ENCODE measurements around the gene SRMS. TPM values are rescaled to one million over a fixed set of nuclear protein-coding genes. Genes with fewer than 3 reads are reported as not detected.

SRMS gene
- total and polyA plus RNA-seq, 2 donors (not counting 1 experiment from before 2014, with no cell fraction given): not detected

DNA sequence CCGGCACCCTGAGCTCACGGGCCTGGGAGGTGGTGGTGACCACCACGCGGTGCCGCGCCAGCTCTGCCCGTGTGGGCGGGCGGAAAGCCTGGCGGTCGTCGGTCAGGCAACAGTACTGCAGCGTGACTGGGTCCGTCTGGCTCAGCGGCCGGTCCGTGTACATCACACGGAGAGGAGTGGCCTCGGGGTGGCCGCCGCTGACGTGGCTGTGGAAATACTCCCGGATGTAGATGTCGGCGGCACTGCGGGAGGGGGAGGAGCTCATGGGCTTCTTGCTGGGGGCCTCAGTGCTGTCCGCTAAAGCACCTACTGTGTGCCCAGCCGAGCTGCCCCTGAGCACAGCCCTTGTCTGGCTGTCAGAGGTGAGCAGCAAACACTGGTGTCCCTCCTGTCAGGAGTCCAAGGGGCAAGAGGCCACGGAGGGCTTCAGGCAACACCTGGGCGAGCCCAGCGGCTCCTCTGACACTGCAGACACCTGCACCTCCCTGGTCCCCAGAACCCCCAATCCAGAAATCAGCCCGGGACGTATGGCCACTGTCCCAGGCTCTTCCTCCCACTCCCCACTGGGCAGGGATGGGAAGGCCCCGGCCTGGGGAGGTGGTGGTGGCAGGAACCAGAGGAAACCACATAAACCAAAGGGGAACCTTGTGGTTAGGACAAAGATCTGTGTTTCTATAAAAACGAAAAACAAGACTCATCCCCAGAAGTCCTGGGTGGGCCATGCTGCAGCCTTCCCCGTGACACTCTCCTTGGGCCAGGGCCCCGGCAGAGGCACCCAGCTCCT lies 20.0 kb upstream of the SRMS start:
- DNase-seq (ENCODE audit: low read depth in 2 of 2): no peak

DNA sequence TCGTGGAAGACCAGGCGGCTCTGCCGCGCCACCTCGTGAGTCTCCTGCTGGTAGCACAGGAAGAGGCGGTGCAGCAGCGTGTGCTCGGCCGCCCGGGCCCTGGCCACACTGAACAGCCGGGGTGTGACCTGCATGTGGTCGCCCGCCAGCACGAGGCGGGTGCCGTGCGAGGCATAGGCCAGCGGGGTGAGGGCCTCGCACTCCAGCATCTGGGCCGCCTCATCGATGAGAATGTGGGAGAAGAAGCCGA lies 19.5 kb upstream of the SRMS start:
- no peaks in the 10 kb centered on the region for H3K4me1 ChIP-seq (ENCODE audit: control insufficient read depth, extremely low read depth, insufficient read depth, low read length)
- H3K9me3 ChIP-seq (ENCODE audit: control insufficient read depth, insufficient read depth, low read depth, low read length): no peaks in the 10 kb centered on the region
- no peaks in the 10 kb centered on the region for H3K79me2 ChIP-seq (ENCODE audit: control insufficient read depth, insufficient read depth, low read length)
- TF ChIP-seq, protein P1, sequence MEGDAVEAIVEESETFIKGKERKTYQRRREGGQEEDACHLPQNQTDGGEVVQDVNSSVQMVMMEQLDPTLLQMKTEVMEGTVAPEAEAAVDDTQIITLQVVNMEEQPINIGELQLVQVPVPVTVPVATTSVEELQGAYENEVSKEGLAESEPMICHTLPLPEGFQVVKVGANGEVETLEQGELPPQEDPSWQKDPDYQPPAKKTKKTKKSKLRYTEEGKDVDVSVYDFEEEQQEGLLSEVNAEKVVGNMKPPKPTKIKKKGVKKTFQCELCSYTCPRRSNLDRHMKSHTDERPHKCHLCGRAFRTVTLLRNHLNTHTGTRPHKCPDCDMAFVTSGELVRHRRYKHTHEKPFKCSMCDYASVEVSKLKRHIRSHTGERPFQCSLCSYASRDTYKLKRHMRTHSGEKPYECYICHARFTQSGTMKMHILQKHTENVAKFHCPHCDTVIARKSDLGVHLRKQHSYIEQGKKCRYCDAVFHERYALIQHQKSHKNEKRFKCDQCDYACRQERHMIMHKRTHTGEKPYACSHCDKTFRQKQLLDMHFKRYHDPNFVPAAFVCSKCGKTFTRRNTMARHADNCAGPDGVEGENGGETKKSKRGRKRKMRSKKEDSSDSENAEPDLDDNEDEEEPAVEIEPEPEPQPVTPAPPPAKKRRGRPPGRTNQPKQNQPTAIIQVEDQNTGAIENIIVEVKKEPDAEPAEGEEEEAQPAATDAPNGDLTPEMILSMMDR (conservative IDR thresholded peaks at IDR 0.05 in 1 of 2, IDR thresholded peaks at IDR 0.05 in 1 of 2; ENCODE audit: low read depth in 1 of 2, low read length in 2 of 2): no peak
- TF ChIP-seq EZH2 (IDR thresholded peaks at IDR 0.05; ENCODE audit: low read length, missing control alignments): no peak
- H3K9ac ChIP-seq (ENCODE audit: insufficient read depth, low read length): no peak overlapping the region
- H3K36me3 ChIP-seq (ENCODE audit: control insufficient read depth, insufficient read depth, low read length): peaks cover 18% of the 10 kb centered on the region
- no peak overlapping the region for H3K4me2 ChIP-seq (ENCODE audit: extremely low read depth, insufficient read depth, low read length)
- DNase-seq (ENCODE audit: low read depth in 2 of 2): no peak
- no peak overlapping the region for H3K4me3 ChIP-seq (replicated peaks in 1 of 4; ENCODE audit: control extremely low read depth in 1 of 4, insufficient read depth in 1 of 4, low read depth in 3 of 4, low read length in 4 of 4)
- H4K20me1 ChIP-seq (ENCODE audit: control insufficient read depth, extremely low read depth, insufficient read depth, low read length): no peaks in the 10 kb centered on the region
- no peak overlapping the region for H3K27ac ChIP-seq (ENCODE audit: insufficient read depth, low read length)
- no peak overlapping the region for H2AFZ ChIP-seq (ENCODE audit: low read length)
- no peaks in the 10 kb centered on the region for H3K27me3 ChIP-seq (ENCODE audit: control insufficient read depth, insufficient read depth, low read length)

More for the DNA sequence above, 20.0 kb upstream of the SRMS start:
- Histone ChIP-seq H3K79me2 (ENCODE audit: control insufficient read depth, insufficient read depth, low read length) (no peaks in the 10 kb centered on the region), H3K27ac (ENCODE audit: insufficient read depth, low read length) (no peak overlapping the region), H2AFZ (ENCODE audit: low read length) (no peak overlapping the region), H3K4me2 (ENCODE audit: extremely low read depth, insufficient read depth, low read length) (no peak overlapping the region), H3K9ac (ENCODE audit: insufficient read depth, low read length) (no peak overlapping the region), H3K9me3 (ENCODE audit: control insufficient read depth, insufficient read depth, low read depth, low read length) (no peaks in the 10 kb centered on the region), H4K20me1 (ENCODE audit: control insufficient read depth, extremely low read depth, insufficient read depth, low read length) (no peaks in the 10 kb centered on the region), H3K36me3 (ENCODE audit: control insufficient read depth, insufficient read depth, low read length) (peaks cover 19% of the 10 kb centered on the region), H3K27me3 (ENCODE audit: control insufficient read depth, insufficient read depth, low read length) (no peaks in the 10 kb centered on the region), H3K4me3 (replicated peaks in 1 of 4; ENCODE audit: control extremely low read depth in 1 of 4, insufficient read depth in 1 of 4, low read depth in 3 of 4, low read length in 4 of 4) (no peak overlapping the region), H3K4me1 (ENCODE audit: control insufficient read depth, extremely low read depth, insufficient read depth, low read length) (no peaks in the 10 kb centered on the region)
- no peak for TF ChIP-seq EZH2 (IDR thresholded peaks at IDR 0.05; ENCODE audit: low read length, missing control alignments)
- TF ChIP-seq, protein P1 (conservative IDR thresholded peaks at IDR 0.05 in 1 of 2, IDR thresholded peaks at IDR 0.05 in 1 of 2; ENCODE audit: low read depth in 1 of 2, low read length in 2 of 2): no peak

DNA sequence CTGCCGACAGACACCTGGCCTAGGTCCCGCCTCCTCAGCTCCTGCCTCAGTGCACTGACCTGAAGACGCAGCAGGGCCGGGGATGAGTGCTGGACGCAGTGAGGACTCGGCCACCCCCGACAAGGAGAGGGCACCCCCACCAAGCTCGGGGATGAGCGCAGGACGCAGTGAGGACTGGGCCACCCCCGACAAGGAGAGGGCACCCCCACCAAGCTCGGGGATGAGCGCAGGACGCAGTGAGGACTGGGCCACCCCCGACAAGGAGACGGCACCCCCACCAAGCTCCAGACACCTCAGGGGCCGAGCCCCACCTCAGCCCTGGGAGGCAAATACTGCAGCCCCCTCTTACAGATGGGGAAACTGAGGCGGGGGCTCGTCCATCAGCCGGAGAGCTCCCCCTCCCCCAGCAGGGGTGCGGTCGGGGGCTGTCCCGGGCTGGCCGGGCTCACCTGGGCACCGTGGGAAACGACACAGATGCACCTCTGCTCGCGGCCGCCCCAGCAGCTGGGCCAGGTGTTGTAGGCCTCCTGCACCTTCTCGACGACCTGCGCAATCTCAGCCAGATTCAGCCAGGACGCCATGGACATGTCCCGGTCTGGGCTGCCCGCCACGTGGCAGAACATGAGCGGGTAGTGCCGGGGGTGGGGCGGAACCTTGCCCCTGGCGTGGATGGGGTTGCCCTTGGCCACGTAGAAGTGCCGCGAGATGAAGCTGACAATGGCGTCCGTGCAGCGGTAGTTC lies 19.0 kb upstream of the SRMS start:
- Histone ChIP-seq H3K9me3 (ENCODE audit: control insufficient read depth, insufficient read depth, low read depth, low read length) (no peaks in the 10 kb centered on the region), H3K4me3 (replicated peaks in 1 of 4; ENCODE audit: control extremely low read depth in 1 of 4, insufficient read depth in 1 of 4, low read depth in 3 of 4, low read length in 4 of 4) (no peak overlapping the region), H3K4me1 (ENCODE audit: control insufficient read depth, extremely low read depth, insufficient read depth, low read length) (no peaks in the 10 kb centered on the region), H3K9ac (ENCODE audit: insufficient read depth, low read length) (no peak overlapping the region), H3K36me3 (ENCODE audit: control insufficient read depth, insufficient read depth, low read length) (peaks cover 17% of the 10 kb centered on the region), H4K20me1 (ENCODE audit: control insufficient read depth, extremely low read depth, insufficient read depth, low read length) (no peaks in the 10 kb centered on the region), H3K27ac (ENCODE audit: insufficient read depth, low read length) (no peak overlapping the region), H2AFZ (ENCODE audit: low read length) (no peak overlapping the region), H3K27me3 (ENCODE audit: control insufficient read depth, insufficient read depth, low read length) (no peaks in the 10 kb centered on the region), H3K79me2 (ENCODE audit: control insufficient read depth, insufficient read depth, low read length) (no peaks in the 10 kb centered on the region), H3K4me2 (ENCODE audit: extremely low read depth, insufficient read depth, low read length) (no peak overlapping the region)
- DNase-seq (ENCODE audit: low read depth in 2 of 2): no peak
- TF ChIP-seq, protein P1 (conservative IDR thresholded peaks at IDR 0.05 in 1 of 2, IDR thresholded peaks at IDR 0.05 in 1 of 2; ENCODE audit: low read depth in 1 of 2, low read length in 2 of 2): no peak
- no peak for TF ChIP-seq EZH2 (IDR thresholded peaks at IDR 0.05; ENCODE audit: low read length, missing control alignments)
